ENCODE data around the gene DDR1.
A peak's percentile ranks its signal among the peaks of the same experiment; 100 is the strongest.
"Not testable (repeated sequence)": the region's sequence is repeated elsewhere in the genome, so short reads cannot be mapped to it uniquely, and the experiment has no call there.

Gene DDR1

GRCh38 chr6:30922447-30922852 lies 38.1 kb downstream of the DDR1 start:
- no peak for DNase-seq

- DNase-seq = not testable (repeated sequence)
Observed at GRCh38 chr6:30924040-30924627, 39.8 kb downstream of the DDR1 start.

- DNase-seq = no peak
Observed at GRCh38 chr6:30926644-30927043, 42.3 kb downstream of the DDR1 start.

GRCh38 chr6:30927080-30927479 lies 42.8 kb downstream of the DDR1 start:
- DNase-seq = not testable (repeated sequence)

GRCh38 chr6:30928677-30929076 lies 44.4 kb downstream of the DDR1 start:
- no peak for DNase-seq

GRCh38 chr6:30930506-30930905 lies 46.2 kb downstream of the DDR1 start:
- no peak for DNase-seq

GRCh38 chr6:30931272-30931671 lies 47.0 kb downstream of the DDR1 start:
- DNase-seq = no peak

GRCh38 chr6:30931969-30932645 lies 47.8 kb downstream of the DDR1 start, which contains the start of gene SFTA2:
TSS of gene SFTA2 (minus strand) at chr6:30932170. CDS start at chr6:30932096, 74 bp downstream.
- no peak for DNase-seq

- DNase-seq = no peak
Observed at GRCh38 chr6:30932665-30933365, 48.5 kb downstream of the DDR1 start.

- no peak for DNase-seq
Observed at GRCh38 chr6:30935018-30935417, 50.7 kb downstream of the DDR1 start.

- no peak for DNase-seq
Observed at GRCh38 chr6:30937265-30937664, 52.9 kb downstream of the DDR1 start.

GRCh38 chr6:30938730-30939129 lies 54.4 kb downstream of the DDR1 start:
- no peak for DNase-seq

GRCh38 chr6:30939473-30939872 lies 55.2 kb downstream of the DDR1 start:
- DNase-seq = no peak

- DNase-seq = no peak
Observed at GRCh38 chr6:30940361-30940986, 56.2 kb downstream of the DDR1 start, which contains the start of gene MUCL3. TSS of gene MUCL3 (plus strand) at chr6:30940973. CDS start at chr6:30941000, 27 bp downstream.

GRCh38 chr6:30942338-30943060 lies 58.2 kb downstream of the DDR1 start:
- peak; percentile 17 to 55 for DNase-seq

- no peak for DNase-seq
Observed at GRCh38 chr6:30944051-30944450, 59.7 kb downstream of the DDR1 start.

- no peak for DNase-seq
Observed at GRCh38 chr6:30945281-30945680, 61.0 kb downstream of the DDR1 start.

- DNase-seq = no peak
Observed at GRCh38 chr6:30947231-30947630, 62.9 kb downstream of the DDR1 start.

- DNase-seq = no peak
Observed at GRCh38 chr6:30948811-30949210, 64.5 kb downstream of the DDR1 start.

Measured in inflammatory macrophage (primary cell).